Fibroblast of skin of scalp (primary cell): ENCODE results near the gene DLG4.

Source experiments
- DNase-seq: peaks from one replicate; pipeline ENCODE4 v3.0.0-alpha.2; 2013

The DLG4 gene

DNA sequence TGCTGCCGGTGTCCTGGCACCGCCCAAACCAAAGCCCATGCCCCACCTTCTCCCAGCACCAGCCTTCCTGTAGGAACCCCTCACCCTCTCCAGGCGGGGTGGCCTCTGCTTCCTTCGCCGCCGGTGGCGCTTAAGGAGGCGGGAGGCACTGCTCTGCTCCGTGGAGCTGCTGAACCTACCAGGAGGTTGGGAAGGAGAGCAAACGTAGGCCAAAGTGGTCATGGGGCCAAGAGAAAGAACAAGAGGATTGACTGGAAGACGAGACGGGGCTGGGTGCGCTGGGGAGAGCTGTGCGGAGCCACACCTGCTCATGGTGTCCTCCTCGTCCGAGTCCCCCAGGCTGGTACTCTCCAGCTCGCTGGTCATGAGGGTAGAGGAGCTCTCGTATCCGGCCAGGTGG, 9.9 kb upstream of the DLG4 start:
- DNase-seq: no peak

DNA sequence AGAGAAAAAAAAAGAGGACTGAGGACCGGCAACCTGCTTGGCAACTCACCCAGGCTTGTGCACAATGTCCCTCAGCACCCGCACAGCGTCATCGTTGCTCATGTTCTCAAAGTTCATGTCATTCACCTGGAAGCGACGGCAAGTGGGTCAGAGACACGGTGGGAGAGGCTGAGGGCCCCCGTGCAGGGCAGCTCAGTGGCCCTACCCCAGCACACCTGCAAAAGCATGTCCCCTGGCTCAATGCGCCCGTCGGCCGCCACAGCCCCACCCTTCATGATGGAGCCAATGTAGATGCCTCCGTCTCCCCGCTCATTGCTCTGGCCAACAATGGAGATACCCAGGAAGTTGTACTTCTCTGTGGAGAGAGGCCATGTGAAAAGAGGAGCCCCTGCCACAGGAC, 9.3 kb upstream of the DLG4 start:
- no peak for DNase-seq

DNA sequence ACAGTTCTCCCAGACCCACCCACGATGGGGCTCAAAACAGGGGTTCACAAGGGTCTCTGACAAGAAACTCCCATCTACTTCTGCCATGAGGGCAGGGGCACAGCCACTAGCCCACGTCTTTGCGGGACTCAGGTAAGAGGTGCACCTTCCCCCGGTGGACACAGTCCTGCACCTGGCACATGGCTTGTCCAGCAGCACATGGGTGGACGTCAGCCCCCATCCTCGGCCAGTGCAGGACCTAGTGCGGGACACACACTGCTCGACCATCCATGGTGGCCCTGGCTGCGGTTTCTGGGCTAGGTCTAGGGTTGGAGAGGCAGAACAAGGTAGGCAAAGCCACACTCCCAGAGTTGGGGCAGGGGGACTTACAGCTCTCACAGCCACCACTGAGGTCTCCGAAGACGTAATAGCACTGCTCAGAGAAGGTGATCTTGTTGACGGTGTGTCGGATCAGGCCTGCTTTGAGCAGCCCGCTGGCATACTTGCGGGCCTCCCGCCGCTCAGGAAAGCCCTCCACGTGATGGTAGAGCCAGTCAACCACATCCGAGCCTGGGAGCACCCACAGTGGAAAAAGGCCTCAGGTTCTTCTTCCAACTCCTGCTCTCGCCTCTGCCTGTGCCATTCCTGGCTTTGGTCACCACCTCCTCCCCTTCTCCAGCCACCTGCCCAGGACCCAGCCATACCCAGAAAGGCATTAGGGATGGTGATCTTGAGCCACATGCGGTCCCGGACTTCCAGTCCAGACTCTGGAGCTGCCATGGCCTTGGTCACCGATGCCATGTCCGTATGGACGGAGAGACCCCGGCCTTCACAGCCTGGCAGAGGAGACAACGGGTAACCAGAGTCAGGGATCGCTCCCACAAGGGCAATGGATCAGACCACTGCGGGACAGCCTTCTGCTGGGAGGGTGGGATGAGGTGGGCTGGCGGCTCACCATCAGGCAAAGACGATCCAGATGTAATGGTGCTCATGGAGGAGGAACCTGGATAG, 7.4 kb upstream of the DLG4 start:
- no peak for DNase-seq

DNA sequence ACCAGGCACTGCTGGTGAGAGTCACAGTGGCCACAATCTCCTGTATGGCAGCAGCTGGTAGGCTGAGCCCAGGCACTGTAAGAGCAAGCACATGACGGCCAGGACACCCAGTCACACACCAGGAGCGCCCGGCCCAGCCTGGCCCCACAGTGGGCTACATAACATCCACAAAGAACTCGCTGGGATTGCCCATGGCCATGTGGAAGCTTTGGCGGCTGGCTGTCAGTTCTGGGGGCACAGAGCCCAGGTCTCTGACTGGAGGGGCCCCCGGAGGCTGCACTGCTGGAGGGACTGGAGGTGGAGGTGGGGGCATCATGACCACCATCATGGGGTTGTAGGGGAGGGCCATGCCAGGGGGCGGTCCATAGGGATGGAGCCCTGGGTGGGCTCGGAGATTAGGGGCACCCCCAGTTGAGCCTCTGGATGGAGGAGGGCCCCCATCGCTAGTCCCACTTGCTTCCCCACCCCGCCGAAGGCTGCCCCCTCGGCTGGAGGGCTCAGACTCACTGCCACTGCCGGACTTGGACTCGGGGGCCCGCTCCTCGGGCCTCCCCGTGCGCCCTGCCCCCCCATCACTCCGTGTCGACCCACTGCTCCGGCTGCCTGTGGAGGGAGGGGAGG, 6.2 kb upstream of the DLG4 start:
- no peak for DNase-seq

DNA sequence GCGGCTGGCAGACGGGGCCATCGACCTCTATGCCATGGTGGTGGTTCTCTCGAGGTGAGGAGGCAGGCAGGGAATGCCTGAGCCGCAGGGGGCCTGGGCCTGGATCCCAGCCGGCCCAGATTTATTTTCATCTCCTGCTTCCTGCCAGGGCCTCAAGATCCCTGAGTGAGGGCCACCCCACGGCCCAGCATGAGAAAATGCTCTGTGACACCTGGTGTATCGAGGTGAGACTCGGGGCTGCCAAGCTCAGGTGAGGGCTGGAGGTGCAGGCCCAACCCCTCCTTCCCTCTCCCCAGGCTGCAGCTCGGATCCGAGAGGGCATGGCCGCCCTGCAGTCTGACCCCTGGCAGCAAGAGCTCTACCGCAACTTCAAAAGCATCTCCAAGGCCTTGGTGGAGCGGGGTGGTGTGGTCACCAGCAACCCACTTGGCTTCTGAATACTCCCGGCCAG, 5.0 kb upstream of the DLG4 start:
- DNase-seq: no peak

DNA sequence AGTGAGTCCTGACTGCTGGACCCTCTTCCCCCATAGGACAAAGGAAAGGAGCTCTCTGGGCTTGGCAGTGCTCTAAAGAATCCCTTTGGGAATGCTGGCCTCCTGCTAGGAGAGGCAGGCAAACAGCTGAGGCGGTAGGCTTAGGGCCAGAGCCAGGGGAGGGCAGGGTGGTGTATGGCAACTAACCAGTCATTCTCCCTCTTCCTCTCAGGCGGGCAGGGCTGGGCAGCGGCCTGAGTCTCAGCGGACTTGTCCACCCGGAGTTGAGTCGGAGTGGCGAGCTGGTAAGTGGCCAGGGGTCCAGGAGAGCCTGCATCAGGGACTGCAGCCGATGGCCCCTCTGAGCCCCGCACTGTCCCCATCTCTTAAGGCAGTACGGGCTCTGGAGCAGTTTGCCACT, 4.5 kb upstream of the DLG4 start:
- no peak for DNase-seq

DNA sequence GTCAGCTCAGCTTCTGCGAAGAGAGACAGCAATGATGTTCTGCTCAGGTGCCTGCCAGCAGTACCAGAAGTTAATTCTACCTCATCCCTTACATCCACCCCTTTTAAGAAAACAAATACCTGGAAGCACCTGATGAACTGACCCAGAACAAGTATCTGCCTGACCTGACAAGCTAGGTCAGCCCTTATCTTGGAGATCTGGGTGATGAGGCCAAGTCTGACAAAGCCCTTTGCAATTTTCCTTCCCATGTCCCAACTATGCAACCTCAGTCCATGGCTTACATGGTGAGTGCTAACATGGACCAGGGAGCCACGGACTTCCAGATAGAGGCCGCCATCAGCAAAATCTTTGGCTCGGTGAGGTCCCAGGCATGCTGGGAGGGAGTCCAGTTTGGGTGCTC, 3.7 kb upstream of the DLG4 start:
- no peak for DNase-seq

DNA sequence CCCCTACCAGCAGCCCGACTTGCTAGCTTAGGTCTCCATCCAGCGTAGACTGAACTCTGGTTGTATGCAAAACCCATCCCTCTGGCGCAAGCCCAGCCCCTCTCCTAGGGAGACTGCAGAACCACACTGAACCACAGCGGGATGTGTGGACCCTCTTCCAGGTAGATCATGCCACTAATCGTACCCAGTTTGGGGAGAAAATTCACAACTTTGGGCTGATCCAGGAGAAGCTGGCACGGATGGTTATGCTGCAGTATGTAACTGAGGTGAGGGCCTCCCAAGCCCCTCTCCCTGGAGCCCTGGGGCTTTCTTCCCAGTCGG, 3.3 kb upstream of the DLG4 start:
- DNase-seq: no peak

DNA sequence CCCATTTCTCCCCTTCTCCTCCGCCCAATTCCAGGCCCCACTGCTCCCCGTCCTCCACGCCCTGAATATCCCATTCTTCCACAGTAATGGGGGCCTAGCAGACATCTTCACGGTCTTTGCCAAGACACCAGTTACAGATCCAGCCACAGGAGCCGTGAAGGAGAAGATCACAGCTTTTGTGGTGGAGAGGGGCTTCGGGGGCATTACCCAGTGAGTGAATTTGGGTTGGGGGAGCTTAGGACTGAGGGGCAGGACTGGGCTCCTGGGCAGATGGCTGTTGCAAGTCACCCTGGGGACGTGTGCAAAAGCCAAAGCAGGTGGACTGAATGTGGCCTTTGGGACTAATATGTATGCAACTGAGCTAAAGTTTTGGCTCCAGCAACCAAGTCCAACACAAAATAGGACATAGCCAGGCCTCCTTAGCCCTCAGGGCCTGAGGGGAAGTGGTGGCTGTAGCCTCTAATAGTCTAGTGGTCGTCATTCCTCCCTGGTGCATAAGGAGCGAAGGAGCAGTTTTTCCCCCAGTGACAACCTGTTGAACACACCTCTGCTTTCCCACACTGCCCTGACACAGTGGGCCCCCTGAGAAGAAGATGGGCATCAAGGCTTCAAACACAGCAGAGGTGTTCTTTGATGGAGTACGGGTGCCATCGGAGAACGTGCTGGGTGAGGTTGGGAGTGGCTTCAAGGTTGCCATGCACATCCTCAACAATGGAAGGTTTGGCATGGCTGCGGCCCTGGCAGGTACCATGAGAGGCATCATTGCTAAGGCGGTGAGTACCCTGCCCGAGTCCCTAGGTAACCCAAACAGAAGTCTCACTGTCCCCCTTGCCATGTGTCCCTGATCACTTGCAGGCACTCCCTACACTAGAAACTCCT, 2.7 kb upstream of the DLG4 start:
- no peak for DNase-seq

DNA sequence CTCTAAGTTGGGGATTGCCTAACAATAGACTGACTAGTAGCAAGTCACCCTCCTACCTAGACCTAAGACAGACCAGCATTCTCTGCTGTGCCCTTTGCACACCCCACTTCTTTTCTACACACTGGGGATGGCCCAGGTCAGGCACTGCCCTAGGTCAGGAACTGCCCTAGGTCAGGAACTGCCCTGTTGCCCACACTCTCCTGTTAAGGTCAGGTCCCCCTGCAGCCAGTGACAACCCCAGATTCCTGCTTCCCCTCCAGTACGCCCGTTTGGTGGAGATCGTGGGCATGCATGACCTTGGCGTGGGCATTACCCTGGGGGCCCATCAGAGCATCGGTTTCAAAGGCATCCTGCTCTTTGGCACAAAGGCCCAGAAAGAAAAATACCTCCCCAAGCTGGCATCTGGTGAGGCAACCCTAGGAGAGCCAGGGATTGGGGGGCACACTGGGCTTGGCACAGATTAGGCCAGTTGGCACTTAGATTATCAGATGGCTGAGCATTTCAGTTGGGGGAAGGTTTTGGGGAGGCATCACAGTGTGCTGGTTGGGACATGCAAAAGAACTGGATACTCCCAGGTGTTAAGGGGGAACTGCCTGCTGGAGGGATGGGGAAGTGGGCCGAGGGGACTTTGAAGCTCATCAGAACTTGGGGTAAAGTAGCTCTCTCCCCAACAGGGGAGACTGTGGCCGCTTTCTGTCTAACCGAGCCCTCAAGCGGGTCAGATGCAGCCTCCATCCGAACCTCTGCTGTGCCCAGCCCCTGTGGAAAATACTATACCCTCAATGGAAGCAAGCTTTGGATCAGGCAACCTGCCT, 1.8 kb upstream of the DLG4 start:
- DNase-seq: no peak

DNA sequence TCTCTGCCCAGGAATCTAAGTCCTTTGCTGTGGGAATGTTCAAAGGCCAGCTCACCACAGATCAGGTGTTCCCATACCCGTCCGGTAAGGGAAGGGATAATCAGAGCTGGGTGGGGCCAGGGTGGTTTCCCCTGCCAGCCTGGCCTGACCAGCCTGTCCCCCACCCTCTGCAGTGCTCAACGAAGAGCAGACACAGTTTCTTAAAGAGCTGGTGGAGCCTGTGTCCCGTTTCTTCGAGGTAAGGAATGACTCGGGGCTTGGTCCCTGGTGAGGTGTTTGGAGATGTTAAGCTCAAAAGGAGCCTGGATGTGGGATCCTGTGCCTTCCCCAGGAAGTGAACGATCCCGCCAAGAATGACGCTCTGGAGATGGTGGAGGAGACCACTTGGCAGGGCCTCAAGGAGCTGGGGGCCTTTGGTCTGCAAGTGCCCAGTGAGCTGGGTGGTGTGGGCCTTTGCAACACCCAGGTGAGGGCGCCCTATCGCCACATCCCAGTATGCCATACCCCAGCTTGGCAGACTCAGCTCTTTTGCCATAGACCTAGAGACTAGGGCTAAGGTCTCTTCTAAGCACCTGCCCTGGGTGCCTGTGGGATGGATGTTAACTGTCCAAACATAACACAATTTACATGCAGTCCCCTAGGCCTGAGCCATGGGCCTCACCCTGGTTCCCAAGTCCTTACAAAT, 1.1 kb upstream of the DLG4 start:
- DNase-seq: peak; percentile 55

DNA sequence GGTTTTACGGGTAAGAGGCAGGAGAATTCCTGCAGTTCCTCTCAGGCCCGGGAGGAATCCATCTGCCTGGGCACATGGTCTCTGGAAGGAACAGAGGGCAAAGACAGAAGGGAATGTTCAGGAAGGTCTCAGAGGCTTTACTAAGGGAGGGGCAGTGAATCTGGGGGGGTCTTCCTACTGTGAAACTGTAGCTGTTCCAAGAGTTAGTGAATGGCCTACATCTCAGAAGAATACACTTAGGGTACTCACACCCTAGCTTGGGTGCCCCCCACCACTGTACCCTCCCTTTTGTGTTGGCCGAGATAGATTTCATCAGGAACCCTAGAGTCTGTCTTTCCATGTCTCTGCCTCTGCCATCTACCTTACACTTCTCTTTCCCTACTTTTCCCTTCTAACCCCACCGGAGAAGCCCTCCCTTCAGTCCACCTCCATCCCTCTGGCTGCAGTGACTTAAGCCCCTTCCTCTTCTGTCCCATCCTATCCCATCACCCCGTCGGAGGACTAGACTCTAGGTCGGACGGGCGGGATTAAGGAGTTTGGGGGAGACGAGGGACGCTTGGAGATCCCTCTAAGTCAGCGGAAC, 316 bp downstream of the DLG4 start:
- DNase-seq: no peak

DNA sequence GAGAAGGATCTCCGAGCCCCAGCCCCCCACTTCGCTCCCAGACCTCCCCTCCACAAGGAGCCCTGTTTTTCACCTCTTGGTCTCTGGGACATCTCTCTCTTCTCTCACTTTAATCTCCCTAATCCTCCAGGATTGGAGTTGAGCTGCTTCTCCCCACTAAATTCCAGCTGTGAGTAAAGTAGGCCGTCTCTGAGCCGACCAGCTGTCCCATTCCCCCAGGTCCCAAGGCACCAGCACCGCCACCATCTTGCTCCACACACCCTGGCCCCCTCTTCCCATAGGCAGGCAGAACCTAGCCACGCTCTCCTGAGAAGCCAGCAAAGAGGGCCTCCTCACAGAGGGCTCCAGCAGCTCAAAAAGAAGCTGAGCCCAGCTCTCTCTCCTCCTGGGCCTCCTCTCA, 878 bp downstream of the DLG4 start:
- DNase-seq: no peak

DNA sequence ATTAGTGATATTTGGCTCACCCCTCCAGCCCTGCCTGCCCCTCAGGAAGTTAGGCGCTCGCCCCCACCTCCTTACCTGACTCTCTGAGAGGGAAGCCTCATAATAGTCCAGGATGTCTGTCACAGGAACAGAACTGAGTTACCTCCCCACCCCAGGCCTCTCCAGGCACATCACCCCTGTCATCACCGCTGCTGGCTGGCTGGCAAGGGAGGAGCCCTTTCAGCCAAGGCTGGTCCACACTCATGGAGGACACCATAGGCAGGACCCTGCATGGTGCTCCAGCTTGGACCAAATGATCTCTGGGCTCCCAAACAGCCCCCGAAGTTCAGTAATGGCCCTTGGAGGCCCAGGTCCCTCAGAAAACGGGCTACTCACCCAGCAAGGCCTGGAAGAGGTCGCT, 1.5 kb downstream of the DLG4 start:
- no peak for DNase-seq

DNA sequence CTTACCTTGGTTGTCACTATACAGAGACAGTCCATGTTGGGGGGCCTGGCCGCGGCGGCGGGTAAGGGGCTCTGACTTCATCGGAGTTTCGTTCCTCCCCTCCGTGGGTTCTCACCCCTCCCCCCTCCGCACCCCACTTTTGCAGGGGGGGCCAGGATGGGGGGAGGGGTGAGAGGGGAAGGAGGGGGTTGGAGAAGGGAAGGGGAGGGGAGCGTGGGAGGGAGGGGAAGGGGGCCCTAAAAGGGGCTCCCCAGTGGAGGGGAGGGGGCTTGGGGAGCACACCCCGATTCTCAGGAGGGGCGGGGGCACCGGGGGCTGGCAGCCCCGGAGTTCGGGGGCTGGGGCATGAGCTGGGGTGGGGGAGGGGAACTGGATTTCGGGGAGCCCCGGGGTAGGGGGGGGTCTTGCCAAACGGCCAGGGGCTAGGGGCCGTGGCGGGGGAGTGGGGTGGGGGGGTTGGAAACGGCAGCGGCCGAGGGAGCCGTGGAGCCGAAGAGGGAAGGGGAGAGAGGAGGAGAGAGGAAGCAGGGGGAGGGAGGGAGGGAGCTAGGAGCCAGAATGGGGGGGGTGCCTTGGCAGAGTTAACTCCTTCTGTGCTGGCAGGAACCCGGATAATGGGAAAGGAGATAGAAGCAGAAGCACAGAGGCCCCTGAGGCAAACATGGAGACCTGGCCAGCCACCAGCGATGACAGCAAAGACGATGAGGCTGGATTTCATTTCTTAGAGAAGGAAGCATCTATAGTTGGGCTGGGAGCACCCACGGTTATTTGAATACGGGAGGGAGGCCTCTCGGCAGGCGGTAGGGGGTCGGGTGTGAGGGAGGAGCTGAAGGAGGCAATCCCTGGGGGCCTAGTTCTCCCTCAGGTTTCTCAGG, 2.3 kb downstream of the DLG4 start:
- peak; percentile 84 for DNase-seq

DNA sequence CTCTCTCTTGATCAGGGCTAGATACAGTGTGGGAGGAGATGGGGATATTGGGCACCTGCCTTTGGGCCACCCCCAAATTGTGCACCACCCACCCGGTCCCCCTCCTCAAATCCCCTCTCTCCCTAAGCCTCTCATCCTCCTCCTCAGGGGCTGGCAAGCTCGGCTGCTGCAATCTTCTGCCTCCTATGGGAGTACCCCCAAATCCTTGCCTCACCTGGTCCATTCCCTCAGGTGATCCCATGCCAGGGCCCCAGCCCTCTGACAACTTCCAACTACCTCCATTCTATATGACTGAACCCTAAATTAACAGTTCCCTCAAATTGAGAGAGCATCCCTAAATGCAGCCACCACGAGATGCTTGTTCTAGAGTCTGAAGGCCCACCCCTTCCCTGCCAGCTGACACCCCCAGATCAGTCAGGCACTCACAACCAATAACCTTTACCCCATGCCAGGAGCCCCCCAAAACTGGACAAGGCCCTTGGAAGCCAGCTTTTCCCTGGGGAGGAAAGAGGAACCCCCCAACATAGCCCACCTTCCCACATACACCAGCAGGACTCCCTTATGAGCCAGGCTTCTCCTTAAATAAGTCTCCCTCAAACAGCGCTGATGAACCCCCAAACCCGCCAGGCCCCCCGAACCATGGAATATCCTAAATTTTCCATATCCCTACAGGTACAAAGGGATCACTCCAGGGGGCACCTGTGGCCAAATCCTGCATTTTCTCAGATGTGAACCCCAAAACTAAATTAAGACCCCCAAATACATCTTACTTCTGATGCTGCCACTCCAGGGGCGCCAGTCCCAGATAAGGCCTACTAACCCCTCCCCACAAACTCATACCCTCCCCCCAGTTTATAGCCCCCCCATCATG, 3.2 kb downstream of the DLG4 start:
- no peak for DNase-seq

DNA sequence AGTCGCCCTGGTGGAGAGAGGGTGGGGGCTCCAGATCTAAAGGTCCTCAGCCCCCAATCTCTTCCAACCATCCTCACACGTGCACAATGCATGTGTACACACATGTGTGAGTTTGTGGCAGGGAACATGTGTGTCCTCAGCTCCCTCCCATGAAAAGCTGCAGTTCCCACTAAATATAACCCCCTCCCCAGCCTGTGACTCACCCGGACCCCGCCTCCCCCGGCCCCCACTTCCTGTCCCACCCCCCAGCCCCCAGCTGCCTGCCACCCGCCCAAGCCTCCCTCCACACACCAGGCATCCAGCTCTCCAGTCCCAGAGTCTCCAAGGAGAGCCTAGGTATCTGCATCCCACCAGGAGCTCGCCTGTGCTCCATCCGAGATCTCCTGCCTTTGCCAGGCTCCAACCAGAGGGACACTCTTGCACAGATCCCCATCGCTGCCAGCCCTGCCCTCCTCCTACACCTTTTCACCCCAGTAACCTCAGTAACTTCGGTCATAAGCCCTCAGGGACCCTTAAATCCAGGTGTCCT, 3.9 kb downstream of the DLG4 start:
- DNase-seq: peak; percentile 33

DNA sequence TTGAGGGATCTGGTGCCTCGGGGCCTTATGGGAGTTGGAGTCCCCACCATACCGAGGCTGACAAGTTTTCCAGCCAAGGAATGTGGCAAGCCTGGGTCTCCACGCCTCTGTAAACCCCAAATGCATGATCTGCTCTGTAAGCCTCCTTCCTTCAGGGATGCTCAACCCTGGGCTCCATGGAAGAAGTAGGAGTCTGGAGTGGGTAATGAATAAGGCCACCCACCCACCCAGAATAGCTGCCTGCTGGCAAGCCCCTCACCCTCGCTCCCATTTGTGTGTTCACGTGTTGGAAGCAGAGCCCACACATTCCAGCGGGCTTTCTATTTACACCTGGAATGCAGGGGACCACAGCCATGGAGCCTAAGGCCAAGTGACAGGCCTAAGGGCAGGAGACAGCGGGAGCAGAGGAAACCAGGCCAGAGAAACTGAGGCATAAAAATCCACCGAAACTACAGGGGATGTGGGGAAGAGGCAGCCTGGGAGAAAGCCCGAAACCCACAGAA, 4.4 kb downstream of the DLG4 start:
- no peak for DNase-seq
